ENCODE data around the gene CACNG1. TPM values are rescaled to one million over a fixed set of nuclear protein-coding genes. Genes with fewer than 3 reads are reported as not detected.
"Not testable (repeated sequence)": the region's sequence is repeated elsewhere in the genome, so short reads cannot be mapped to it uniquely, and the experiment has no call there.

CACNG1 gene
- total RNA-seq, 5 donors from 2014 or later (not counting 1 experiment from before 2014, with no cell fraction given), result not detected

DNA sequence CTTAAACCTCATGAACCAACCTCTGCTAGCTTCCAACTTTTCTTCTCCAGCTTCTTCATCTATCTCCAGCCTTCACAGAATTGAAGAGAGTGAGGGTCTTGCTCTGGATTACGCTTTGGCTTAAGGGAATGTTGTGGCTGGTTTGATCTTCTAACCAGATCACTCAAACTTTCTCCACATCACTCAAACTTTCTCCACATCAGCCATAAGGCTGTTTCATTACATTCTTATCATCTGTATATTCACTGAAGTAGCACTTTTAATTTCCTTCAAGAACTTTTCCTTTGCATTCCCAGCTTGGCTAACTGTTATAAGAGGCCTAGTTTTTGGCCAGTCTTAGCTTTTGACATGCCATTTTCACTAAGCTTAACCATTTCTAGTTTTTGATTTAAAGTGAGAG, 52.3 kb downstream of the CACNG1 start:
- H3K9me3 ChIP-seq, result no peaks in the 10 kb centered on the region
- no peak overlapping the region for H3K27ac ChIP-seq (ENCODE audit: low read length)
- no peak for ATAC-seq (replicated peaks in 1 of 4)
- H3K27me3 ChIP-seq (replicated peaks in 1 of 2; ENCODE audit: control insufficient read depth in 2 of 2, extremely low read depth in 1 of 2, insufficient read depth in 2 of 2, low read length in 1 of 2), result no peaks in the 10 kb centered on the region
- DNase-seq, result no peak
- peaks cover 0 to 8% of the 10 kb centered on the region in 2 donors for H3K36me3 ChIP-seq (ENCODE audit: control insufficient read depth in 2 of 2, extremely low read depth in 1 of 2, insufficient read depth in 1 of 2, low read length in 1 of 2)
- H3K4me3 ChIP-seq (ENCODE audit: control insufficient read depth in 1 of 2, extremely low read depth in 1 of 2, low read length in 1 of 2), result no peak overlapping the region
- Mint-ChIP-seq H3K9me3 (no peaks in the 10 kb centered on the region), H3K27me3 (no peaks in the 10 kb centered on the region), H3K4me1 (peaks cover 54 to 69% (median 55%) of the 10 kb centered on the region in 3 donors), H3K4me3 (no peak overlapping the region), H3K27ac (no peak overlapping the region), H3K36me3 (peaks cover 44% of the 10 kb centered on the region)
- H3K4me1 ChIP-seq (ENCODE audit: control insufficient read depth in 1 of 2, extremely low read depth in 1 of 2, insufficient read depth in 2 of 2, low read length in 2 of 2), result peaks cover 0 to 4% of the 10 kb centered on the region in 2 experiments
- ChIA-PET POLR2A (no interaction called here), CTCF (interaction anchor here in 1 of 2 donors (0.6 kb wide), 1 partner anchor 1259 kb away, joined by 3 read pairs; no protein-coding TSS in a partner anchor)
- WGBS (ENCODE audit: insufficient coverage), result no CpG with 5 or more reads among the region's 1 CpG

GRCh38 chr17:67098006-67098405, 53.7 kb downstream of the CACNG1 start:
- POLR2A ChIA-PET, result no interaction called here

GRCh38 chr17:67104641-67105040, 60.3 kb downstream of the CACNG1 start:
- H3K27me3 Mint-ChIP-seq; H3K4me3 Mint-ChIP-seq; H3K9me3 Mint-ChIP-seq; H3K27ac ChIP-seq (ENCODE audit: low read length); H3K27me3 ChIP-seq (replicated peaks in 1 of 2; ENCODE audit: control insufficient read depth in 2 of 2, extremely low read depth in 1 of 2, insufficient read depth in 2 of 2, low read length in 1 of 2); ATAC-seq (replicated peaks in 1 of 4); CTCF ChIA-PET; H3K27ac Mint-ChIP-seq; DNase-seq; POLR2A ChIA-PET; H3K4me1 ChIP-seq (ENCODE audit: control insufficient read depth in 1 of 2, extremely low read depth in 1 of 2, insufficient read depth in 2 of 2, low read length in 2 of 2); H3K9me3 ChIP-seq; H3K4me3 ChIP-seq (ENCODE audit: control insufficient read depth in 1 of 2, extremely low read depth in 1 of 2, low read length in 1 of 2): not testable (repeated sequence)
- WGBS (ENCODE audit: insufficient coverage), result 80% methylated on average over 1 of the region's 7 CpGs
- peaks cover 0 to 41% of the 10 kb centered on the region in 2 donors for H3K36me3 ChIP-seq (ENCODE audit: control insufficient read depth in 2 of 2, extremely low read depth in 1 of 2, insufficient read depth in 1 of 2, low read length in 1 of 2)
- H3K36me3 Mint-ChIP-seq, result peaks cover 70% of the 10 kb centered on the region
- H3K4me1 Mint-ChIP-seq, result peaks cover 40 to 49% (median 40%) of the 10 kb centered on the region in 3 donors

More at GRCh38 chr17:67098006-67098405, 53.7 kb downstream of the CACNG1 start:
- Mint-ChIP-seq H3K36me3 (peaks cover 50% of the 10 kb centered on the region), H3K4me3 (no peak overlapping the region), H3K9me3 (no peaks in the 10 kb centered on the region), H3K27ac (no peak overlapping the region), H3K4me1 (peaks cover 58 to 67% (median 58%) of the 10 kb centered on the region in 3 donors), H3K27me3 (no peaks in the 10 kb centered on the region)
- CTCF ChIA-PET, result no interaction called here
- peaks cover 0 to 12% of the 10 kb centered on the region in 2 donors for H3K36me3 ChIP-seq (ENCODE audit: control insufficient read depth in 2 of 2, extremely low read depth in 1 of 2, insufficient read depth in 1 of 2, low read length in 1 of 2)
- peaks cover 0 to 4% of the 10 kb centered on the region in 2 experiments for H3K4me1 ChIP-seq (ENCODE audit: control insufficient read depth in 1 of 2, extremely low read depth in 1 of 2, insufficient read depth in 2 of 2, low read length in 2 of 2)
- H3K27me3 ChIP-seq (replicated peaks in 1 of 2; ENCODE audit: control insufficient read depth in 2 of 2, extremely low read depth in 1 of 2, insufficient read depth in 2 of 2, low read length in 1 of 2), result no peaks in the 10 kb centered on the region
- no peak for ATAC-seq (replicated peaks in 1 of 4)
- no peak overlapping the region for H3K27ac ChIP-seq (ENCODE audit: low read length)
- no peaks in the 10 kb centered on the region for H3K9me3 ChIP-seq
- WGBS (ENCODE audit: insufficient coverage), result no CpG with 5 or more reads among the region's 1 CpG
- DNase-seq, result no peak
- H3K4me3 ChIP-seq (ENCODE audit: control insufficient read depth in 1 of 2, extremely low read depth in 1 of 2, low read length in 1 of 2), result no peak overlapping the region

- Mint-ChIP-seq H3K9me3 (no peaks in the 10 kb centered on the region), H3K4me3 (no peak overlapping the region), H3K36me3 (peaks cover 67% of the 10 kb centered on the region), H3K27me3 (no peaks in the 10 kb centered on the region), H3K27ac (no peak overlapping the region), H3K4me1 (peaks cover 36 to 43% (median 38%) of the 10 kb centered on the region in 3 donors)
- POLR2A ChIA-PET, result no interaction called here
- Histone ChIP-seq H3K4me3 (ENCODE audit: control insufficient read depth in 1 of 2, extremely low read depth in 1 of 2, low read length in 1 of 2) (no peak overlapping the region), H3K27me3 (replicated peaks in 1 of 2; ENCODE audit: control insufficient read depth in 2 of 2, extremely low read depth in 1 of 2, insufficient read depth in 2 of 2, low read length in 1 of 2) (no peaks in the 10 kb centered on the region), H3K36me3 (ENCODE audit: control insufficient read depth in 2 of 2, extremely low read depth in 1 of 2, insufficient read depth in 1 of 2, low read length in 1 of 2) (peaks cover 0 to 41% of the 10 kb centered on the region in 2 donors), H3K9me3 (no peaks in the 10 kb centered on the region), H3K27ac (ENCODE audit: low read length) (no peak overlapping the region), H3K4me1 (ENCODE audit: control insufficient read depth in 1 of 2, extremely low read depth in 1 of 2, insufficient read depth in 2 of 2, low read length in 2 of 2) (no peaks in the 10 kb centered on the region)
- CTCF ChIA-PET, result interaction anchor here in 1 of 2 donors (1.1 kb wide), 1 partner anchor 23 kb away, joined by 3 read pairs; no protein-coding TSS in a partner anchor
- DNase-seq (no peak), ATAC-seq (replicated peaks in 1 of 4) (no peak)
These were observed 60.9 kb downstream of the CACNG1 start for GRCh38 chr17:67105213-67105612.

Other genes with a start within 250 kb of the CACNG1 start
- not detected for gene CACNG5, start 209.4 kb upstream of the CACNG1 start, total RNA-seq
- gene CACNG4, start 79.8 kb upstream of the CACNG1 start, total RNA-seq, result under 1 TPM in 3 of 5 donors, not detected in 2; 0.06 to 0.20 (median 0.13) TPM
- gene HELZ, start 200.6 kb downstream of the CACNG1 start, total RNA-seq, result 100 to 1,000 TPM in 2 of 5 donors, 10 to 100 TPM in 3; 76.0 to 115 (median 91.6) TPM

Measured in T-cell (primary cell).